CD14-positive monocyte (primary cell): ENCODE measurements around the gene GAL. TPM values are rescaled to one million over a fixed set of nuclear protein-coding genes. Genes with fewer than 3 reads are reported as not detected.

Source experiments
- DNase-seq, 3 donors: peaks; one replicate each; pipeline ENCODE4 v3.0.0-alpha.2; 2011 to 2022
- H2AFZ ChIP-seq: 2 replicates; pipeline ENCODE4 v1.6.0; 2012; ENCODE audit warnings: mild to moderate bottlenecking, low read depth, low read length, inconsistent platforms; ENCODE audit not compliant: insufficient read depth, poor library complexity, severe bottlenecking
- H3K27ac ChIP-seq, 2 donors: 1 replicate in 1 of 2; 2 replicates in 1 of 2; pipeline ENCODE4 v1.5.1; 2012 to 2013; ENCODE audit warnings: low read length in 2 of 2, control low read depth in 1 of 2, inconsistent platforms in 1 of 2, low read depth in 1 of 2, mild to moderate bottlenecking in 1 of 2
- H3K27me3 ChIP-seq, 2 donors: one replicate each; pipeline versions ENCODE4 v1.6.0 to v1.6.1; 2011 to 2013; ENCODE audit warnings: low read length in 2 of 2; ENCODE audit not compliant: control insufficient read depth in 2 of 2, insufficient read depth in 2 of 2
- H3K36me3 ChIP-seq, 2 donors: replicated peaks in 1 of 2; 1 replicate in 1 of 2; 2 replicates in 1 of 2; pipeline versions ENCODE4 v1.5.1 to v1.6.1; 2012 to 2013; ENCODE audit warnings: low read length in 2 of 2, control low read depth in 1 of 2, inconsistent platforms in 1 of 2, mild to moderate bottlenecking in 1 of 2; ENCODE audit not compliant: insufficient read depth in 2 of 2, control insufficient read depth in 1 of 2
- H3K4me1 ChIP-seq, 2 donors: 1 replicate in 1 of 2; 2 replicates in 1 of 2; pipeline versions ENCODE4 v1.5.1 to v1.6.1; 2012 to 2013; ENCODE audit warnings: low read length in 2 of 2, control low read depth in 1 of 2, inconsistent platforms in 1 of 2, mild to moderate bottlenecking in 1 of 2, moderate library complexity in 1 of 2; ENCODE audit not compliant: insufficient read depth in 2 of 2, control insufficient read depth in 1 of 2
- H3K4me2 ChIP-seq: replicated peaks from 2 replicates; pipeline ENCODE3; 2012; ENCODE audit warnings: low read length, moderate library complexity, mild to moderate bottlenecking; ENCODE audit not compliant: poor library complexity, severe bottlenecking; ENCODE audit errors: extremely low read depth
- H3K4me3 ChIP-seq, 3 experiments: fragments of 200-600 bp in 1 of 3; sonication (generic) in 1 of 3; replicated peaks in 1 of 3; 1 replicate in 2 of 3; 2 replicates in 1 of 3; pipeline ENCODE4 v1.5.1; 2011 to 2013; ENCODE audit warnings: low read length in 3 of 3, mild to moderate bottlenecking in 3 of 3, control low read depth in 2 of 3, low read depth in 2 of 3, inconsistent platforms in 1 of 3, moderate library complexity in 1 of 3
- H3K79me2 ChIP-seq: 2 replicates; pipeline ENCODE4 v1.6.0; 2012; ENCODE audit warnings: mild to moderate bottlenecking, control low read depth, inconsistent platforms, low read length, moderate library complexity; ENCODE audit not compliant: insufficient read depth
- H3K9ac ChIP-seq: 2 replicates; pipeline ENCODE4 v1.6.0; 2017; ENCODE audit warnings: low read length, mild to moderate bottlenecking; ENCODE audit not compliant: insufficient read depth, poor library complexity, severe bottlenecking
- H3K9me3 ChIP-seq, 2 donors: replicated peaks in 1 of 2; 1 replicate in 1 of 2; 2 replicates in 1 of 2; pipeline versions ENCODE4 v1.5.1 to v1.6.1; 2012 to 2013; ENCODE audit warnings: low read length in 2 of 2, control low read depth in 1 of 2; ENCODE audit not compliant: control insufficient read depth in 1 of 2, insufficient read depth in 1 of 2
- H4K20me1 ChIP-seq: 2 replicates; pipeline ENCODE4 v1.6.0; 2012; ENCODE audit warnings: mild to moderate bottlenecking, low read length, control low read depth, moderate library complexity; ENCODE audit not compliant: insufficient read depth
- H3K27ac Mint-ChIP-seq, 7 donors: one replicate each; pipeline ENCODE4 v1.8.0; 2020; ENCODE audit warnings: mild to moderate bottlenecking in 7 of 7, mixed read lengths in 7 of 7, moderate library complexity in 6 of 7, inconsistent platforms in 2 of 7
- H3K27me3 Mint-ChIP-seq, 3 donors: one replicate each; pipeline ENCODE4 v1.8.0; 2021 to 2022; ENCODE audit warnings: low read depth in 3 of 3, mild to moderate bottlenecking in 3 of 3, mixed read lengths in 3 of 3, moderate library complexity in 3 of 3, inconsistent platforms in 1 of 3
- H3K36me3 Mint-ChIP-seq, 2 donors: one replicate each; pipeline ENCODE4 v1.8.0; 2020; ENCODE audit warnings: mixed read lengths in 2 of 2, inconsistent platforms in 1 of 2, mild to moderate bottlenecking in 1 of 2
- H3K4me1 Mint-ChIP-seq: one replicate; pipeline ENCODE4 v1.8.0; 2020; ENCODE audit warnings: mild to moderate bottlenecking, mixed read lengths
- H3K4me3 Mint-ChIP-seq, 2 donors: one replicate each; pipeline ENCODE4 v1.8.0; 2020; ENCODE audit warnings: mild to moderate bottlenecking in 2 of 2, mixed read lengths in 2 of 2, moderate library complexity in 1 of 2
- H3K9me3 Mint-ChIP-seq, 7 donors: one replicate each; pipeline ENCODE4 v1.8.0; 2020 to 2022; ENCODE audit warnings: mixed read lengths in 7 of 7, mild to moderate bottlenecking in 6 of 7, moderate library complexity in 6 of 7, inconsistent platforms in 2 of 7
- CTCF ChIP-seq: fragments of 200-600 bp; IDR thresholded peaks from one replicate; pipeline ENCODE4 v1.8.0; 2022; ENCODE audit warnings: antibody characterized with exemption, mild to moderate bottlenecking
- WGBS: methylation state at CpG from one replicate; pipeline ENCODE4 v1.1.5; 2013; ENCODE audit warnings: missing lambda C conversion rate; ENCODE audit not compliant: insufficient coverage; 5-methylcytosine and 5-hydroxymethylcytosine counted together
- intact Hi-C, 2 donors: fragments of 100-400 bp; cut with micrococcal nuclease; formaldehyde crosslinking; loops; one replicate each; pipeline versions ENCODE4 v1.15.0 to v1.15.1; 2023
- polyA plus RNA-seq, 3 donors: library from polyadenylated mRNA; depleted of rRNA in 1 of 3; unstranded in 2 of 3; stranded (reverse) in 1 of 3; fragments of 300-500 nt in 2 of 3; fragments of >200 nt in 1 of 3; fragmentation: Illumina TruSeq in 2 of 3; gene quantifications; 1 replicate in 2 of 3; 2 replicates in 1 of 3; pipeline ENCODE4 v1.2.3, GENCODE V29; 2012 to 2021

GAL gene
- polyA plus RNA-seq, 3 donors, result not detected

DNA sequence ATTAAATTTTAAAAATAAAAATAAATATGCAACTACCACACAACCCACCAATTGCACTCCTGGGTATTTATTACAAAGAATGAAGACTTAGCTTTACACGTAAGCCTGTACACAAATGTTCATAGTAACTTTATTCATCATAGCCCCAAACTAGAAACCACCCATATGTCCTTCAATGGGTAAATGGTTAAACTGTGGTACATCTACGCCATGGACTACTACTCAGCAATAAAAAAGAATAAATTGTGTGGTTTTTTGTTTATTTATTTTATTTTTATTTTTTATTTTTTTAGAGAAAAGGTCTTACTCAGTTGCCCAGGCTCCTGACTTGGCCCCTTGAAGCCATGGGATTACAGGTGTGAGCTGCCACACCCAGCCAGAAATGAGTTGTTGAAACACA is 14.6 kb downstream of the GAL start:
- H3K27ac ChIP-seq, result no peak overlapping the region
- H3K9ac ChIP-seq, result no peak overlapping the region
- H3K4me3 ChIP-seq, result no peak overlapping the region
- H2AFZ ChIP-seq, result no peak overlapping the region
- no CpG with 5 or more reads among the region's 2 CpGs for WGBS
- H3K4me1 ChIP-seq, result no peaks in the 10 kb centered on the region
- no peak for DNase-seq
- no peaks in the 10 kb centered on the region for H4K20me1 ChIP-seq
- H3K27me3 ChIP-seq, result no peaks in the 10 kb centered on the region
- no peak for TF ChIP-seq CTCF
- peaks cover 8% of the 10 kb centered on the region in 3 donors for H3K27me3 Mint-ChIP-seq
- H3K9me3 ChIP-seq, result peaks cover 5 to 9% of the 10 kb centered on the region in 2 donors
- H3K9me3 Mint-ChIP-seq, result peaks cover 4 to 28% (median 24%) of the 10 kb centered on the region in 7 donors
- H3K27ac Mint-ChIP-seq, result no peak overlapping the region
- no peaks in the 10 kb centered on the region for H3K79me2 ChIP-seq
- H3K36me3 Mint-ChIP-seq, result no peaks in the 10 kb centered on the region
- no peak overlapping the region for H3K4me3 Mint-ChIP-seq
- no peak overlapping the region for H3K4me2 ChIP-seq
- intact Hi-C loops, result no loop called here
- H3K36me3 ChIP-seq, result no peaks in the 10 kb centered on the region
- no peaks in the 10 kb centered on the region for H3K4me1 Mint-ChIP-seq

- 93% methylated on average over 14 of the region's 16 CpGs for WGBS
- Mint-ChIP-seq H3K27ac (peak overlapping the region in 1 of 7 donors; percentile 63), H3K9me3 (peaks cover 0 to 3% (median 2%) of the 10 kb centered on the region in 7 donors)
Measured at GRCh38 chr11:68704887-68705286, 20.5 kb downstream of the GAL start.

More at GRCh38 chr11:68704887-68705286, 20.5 kb downstream of the GAL start:
- no peak overlapping the region for H3K9ac ChIP-seq
- Mint-ChIP-seq H3K4me3 (no peak overlapping the region), H3K4me1 (peaks cover 11% of the 10 kb centered on the region), H3K36me3 (peaks cover 2 to 4% of the 10 kb centered on the region in 2 donors), H3K27me3 (peaks cover 2 to 7% (median 5%) of the 10 kb centered on the region in 3 donors)
- DNase-seq, result no peak
- H4K20me1 ChIP-seq, result no peaks in the 10 kb centered on the region
- no peaks in the 10 kb centered on the region for H3K27me3 ChIP-seq
- H3K4me2 ChIP-seq, result no peak overlapping the region
- no peaks in the 10 kb centered on the region for H3K9me3 ChIP-seq
- intact Hi-C loops, result no loop called here
- no peak overlapping the region for H3K27ac ChIP-seq
- no peak for TF ChIP-seq CTCF
- no peak overlapping the region for H2AFZ ChIP-seq
- no peak overlapping the region for H3K4me3 ChIP-seq
- H3K4me1 ChIP-seq, result peaks cover 6 to 8% of the 10 kb centered on the region in 2 donors
- H3K36me3 ChIP-seq, result no peaks in the 10 kb centered on the region
- H3K79me2 ChIP-seq, result no peaks in the 10 kb centered on the region
